ENCODE measurements around the gene TNFSF12.

TNFSF12 gene

DNA sequence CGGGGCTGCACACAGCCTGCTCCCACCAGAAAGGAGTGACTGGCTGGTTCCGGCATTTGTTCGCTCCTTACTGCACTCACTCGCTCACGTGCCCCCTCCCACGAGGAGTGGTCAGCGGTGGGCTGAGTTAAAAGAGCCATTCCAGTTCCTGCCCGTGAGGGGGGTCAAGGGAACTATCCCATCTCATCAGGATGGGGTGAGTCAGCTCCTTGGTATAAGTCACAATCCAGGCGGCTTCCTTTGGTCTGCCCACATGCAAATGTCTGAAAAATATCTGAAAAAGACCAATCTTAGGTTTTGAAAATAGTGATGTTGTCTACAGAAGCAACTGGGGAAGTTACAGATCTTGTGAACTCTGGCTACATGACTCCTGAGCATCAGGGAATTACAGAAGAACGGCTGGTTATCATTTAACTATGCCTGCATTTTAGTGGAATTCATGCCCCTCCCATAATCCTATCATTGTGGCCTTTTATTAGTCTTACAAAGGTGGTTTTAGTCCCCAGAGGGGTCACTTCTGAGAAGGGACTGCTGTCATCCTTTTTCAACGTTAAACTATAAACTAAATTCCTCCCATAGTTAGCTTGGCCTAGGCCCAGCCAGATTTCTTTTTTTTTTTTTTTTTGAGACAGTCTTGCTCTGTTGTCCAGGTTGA lies 9.8 kb upstream of the TNFSF12 start:
- DNase-seq (ENCODE audit: low spot score): no peak
- TF ChIP-seq, protein P1, sequence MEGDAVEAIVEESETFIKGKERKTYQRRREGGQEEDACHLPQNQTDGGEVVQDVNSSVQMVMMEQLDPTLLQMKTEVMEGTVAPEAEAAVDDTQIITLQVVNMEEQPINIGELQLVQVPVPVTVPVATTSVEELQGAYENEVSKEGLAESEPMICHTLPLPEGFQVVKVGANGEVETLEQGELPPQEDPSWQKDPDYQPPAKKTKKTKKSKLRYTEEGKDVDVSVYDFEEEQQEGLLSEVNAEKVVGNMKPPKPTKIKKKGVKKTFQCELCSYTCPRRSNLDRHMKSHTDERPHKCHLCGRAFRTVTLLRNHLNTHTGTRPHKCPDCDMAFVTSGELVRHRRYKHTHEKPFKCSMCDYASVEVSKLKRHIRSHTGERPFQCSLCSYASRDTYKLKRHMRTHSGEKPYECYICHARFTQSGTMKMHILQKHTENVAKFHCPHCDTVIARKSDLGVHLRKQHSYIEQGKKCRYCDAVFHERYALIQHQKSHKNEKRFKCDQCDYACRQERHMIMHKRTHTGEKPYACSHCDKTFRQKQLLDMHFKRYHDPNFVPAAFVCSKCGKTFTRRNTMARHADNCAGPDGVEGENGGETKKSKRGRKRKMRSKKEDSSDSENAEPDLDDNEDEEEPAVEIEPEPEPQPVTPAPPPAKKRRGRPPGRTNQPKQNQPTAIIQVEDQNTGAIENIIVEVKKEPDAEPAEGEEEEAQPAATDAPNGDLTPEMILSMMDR (conservative IDR thresholded peaks at IDR 0.05; ENCODE audit: low read depth): no peak
- ChIA-PET POLR2A (ENCODE audit: low non-redundant PET) (no interaction called here), CTCF (no interaction called here)
- no peak overlapping the region for H3K27ac ChIP-seq

DNA sequence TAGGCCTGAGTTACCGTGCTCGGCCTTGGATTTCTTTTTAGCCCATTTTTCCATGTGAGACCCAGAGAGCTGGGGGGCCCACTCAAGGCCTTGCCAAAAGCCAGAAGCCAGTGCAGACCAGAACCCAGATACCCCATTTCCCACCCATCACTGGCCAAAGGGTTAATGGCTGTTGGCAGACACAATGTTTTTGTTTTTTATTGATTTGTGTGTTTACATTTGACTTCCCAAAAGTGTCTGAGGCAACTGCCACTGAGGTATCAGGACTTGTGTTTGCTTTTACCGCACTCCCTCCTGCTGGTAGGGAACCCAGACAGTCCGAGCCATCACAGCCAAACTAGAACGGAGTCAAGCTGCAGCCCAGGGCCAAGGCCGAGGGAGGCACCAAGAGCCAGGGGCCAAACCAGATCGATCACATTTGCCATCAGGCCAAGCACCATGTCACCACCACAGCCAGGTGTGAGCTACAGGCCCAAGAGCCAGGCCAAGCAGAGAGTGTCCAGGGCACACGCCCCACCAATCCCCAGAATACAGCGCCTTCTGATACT lies 7.7 kb upstream of the TNFSF12 start:
- POLR2A ChIA-PET (ENCODE audit: low non-redundant PET): no interaction called here
- TF ChIP-seq, protein P1 (conservative IDR thresholded peaks at IDR 0.05; ENCODE audit: low read depth): no peak
- H3K27ac ChIP-seq: no peak overlapping the region
- CTCF ChIA-PET: interaction anchor here (0.6 to 0.7 kb wide), 2 partner anchors 9 to 11 kb away, joined by 3 read pairs; no protein-coding TSS in a partner anchor
- no peak for DNase-seq (ENCODE audit: low spot score)

DNA sequence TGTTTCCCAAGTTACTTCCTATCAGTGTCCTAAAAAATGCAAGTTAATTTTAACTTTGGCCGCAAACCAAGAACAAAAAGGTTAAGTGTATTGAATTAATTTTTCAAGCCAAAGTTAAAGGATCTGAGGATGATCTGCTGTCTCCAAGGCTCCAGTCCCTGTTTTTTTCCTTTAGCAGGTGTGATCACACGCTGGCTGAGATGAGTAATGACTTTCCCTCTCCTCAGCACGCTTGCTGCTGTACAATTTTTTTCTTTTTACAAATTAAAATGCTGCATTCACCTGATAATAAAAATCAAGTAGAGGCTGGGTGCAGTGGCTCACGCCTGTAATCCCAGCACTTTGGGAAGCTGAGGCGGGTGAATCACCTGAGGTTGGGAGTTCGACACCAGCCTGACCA lies 3.9 kb upstream of the TNFSF12 start:
- TF ChIP-seq, protein P1 (conservative IDR thresholded peaks at IDR 0.05; ENCODE audit: low read depth): no peak
- no peak for DNase-seq (ENCODE audit: low spot score)
- ChIA-PET CTCF (interaction anchor here (0.7 to 1.6 kb wide), 2 partner anchors 16 to 221 kb away, joined by 3 to 4 read pairs; no protein-coding TSS in a partner anchor), POLR2A (ENCODE audit: low non-redundant PET) (no interaction called here)
- no peak overlapping the region for H3K27ac ChIP-seq

DNA sequence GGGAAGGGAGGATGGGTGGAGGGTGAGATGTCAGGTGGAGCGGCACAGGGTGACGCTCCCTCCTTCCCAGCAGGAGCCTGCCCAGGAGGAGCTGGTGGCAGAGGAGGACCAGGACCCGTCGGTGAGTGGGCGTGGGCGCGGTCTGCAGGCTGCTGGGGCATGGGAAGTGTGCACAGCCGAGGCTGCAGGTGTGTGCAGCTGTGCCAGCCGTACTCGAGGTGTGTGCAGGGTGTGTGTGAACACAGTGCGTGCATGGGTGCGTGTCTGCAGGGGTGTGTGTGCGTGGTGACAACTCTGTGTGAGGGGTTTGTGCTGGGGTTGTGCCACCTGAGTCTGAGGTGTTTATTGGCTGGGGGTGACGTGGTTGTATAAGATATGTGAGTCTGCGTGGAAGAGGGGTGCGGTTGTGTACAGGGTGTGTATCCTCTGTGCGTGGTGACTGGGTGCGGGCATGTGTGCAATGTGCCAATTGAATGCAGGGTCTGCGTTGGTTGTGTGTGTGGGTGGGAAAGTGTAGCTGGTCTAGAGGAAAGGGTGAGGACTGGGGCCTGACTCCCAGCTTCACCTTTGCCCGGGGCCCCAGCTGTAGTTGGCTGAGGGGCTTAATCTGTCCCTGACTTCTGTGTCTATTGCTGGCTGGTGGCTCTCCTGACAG lies 670 bp downstream of the TNFSF12 start:
- ChIA-PET POLR2A (ENCODE audit: low non-redundant PET) (no interaction called here), CTCF (interaction anchor here (0.7 to 0.8 kb wide), 2 partner anchors 8 to 11 kb away, joined by 3 read pairs; no protein-coding TSS in a partner anchor)
- peak overlapping the region; percentile 53 for H3K27ac ChIP-seq
- DNase-seq (ENCODE audit: low spot score): no peak
- TF ChIP-seq, protein P1 (conservative IDR thresholded peaks at IDR 0.05; ENCODE audit: low read depth): no peak

DNA sequence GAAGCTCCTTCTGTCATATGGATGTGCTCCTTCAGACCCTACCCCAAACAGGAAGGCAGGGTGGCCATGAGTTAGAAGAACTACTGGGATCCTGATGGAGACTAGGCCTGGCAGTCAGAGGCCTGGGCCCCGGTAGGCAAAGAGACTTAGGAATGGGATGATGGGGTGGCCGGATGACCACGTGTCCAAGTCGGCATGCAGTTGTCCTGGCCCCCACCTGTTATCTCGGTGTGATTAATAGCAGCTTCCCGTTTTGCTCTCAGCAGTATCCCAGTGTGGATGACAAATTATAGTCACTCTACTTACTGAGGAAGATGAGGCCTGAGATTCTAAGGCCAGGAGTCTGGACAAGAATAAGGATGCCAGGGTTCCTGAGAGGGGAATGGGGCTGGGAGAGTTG lies 1.5 kb downstream of the TNFSF12 start:
- TF ChIP-seq, protein P1 (conservative IDR thresholded peaks at IDR 0.05; ENCODE audit: low read depth): no peak
- POLR2A ChIA-PET (ENCODE audit: low non-redundant PET): no interaction called here
- CTCF ChIA-PET: no interaction called here
- DNase-seq (ENCODE audit: low spot score): no peak
- H3K27ac ChIP-seq: peak overlapping the region; percentile 53

DNA sequence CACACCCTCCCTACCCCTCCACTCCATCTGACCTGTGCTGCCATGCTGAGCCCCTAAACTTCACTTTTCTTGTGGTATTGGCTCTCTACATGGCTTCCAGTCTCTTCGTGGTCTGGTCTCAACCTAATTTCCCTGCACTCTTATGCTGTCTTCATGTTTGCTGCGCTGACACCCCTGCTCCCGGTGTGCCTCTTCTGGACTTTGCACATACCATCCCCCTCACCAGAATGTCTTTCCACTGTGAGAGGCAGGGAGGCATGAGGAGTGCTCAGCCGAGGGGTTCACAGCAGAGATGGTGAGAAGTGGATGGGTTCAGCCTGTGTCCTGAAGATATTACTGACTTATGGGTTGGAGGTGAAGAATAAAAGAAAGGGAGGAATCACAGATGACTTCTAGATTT lies 2.5 kb downstream of the TNFSF12 start:
- no peak for DNase-seq (ENCODE audit: low spot score)
- CTCF ChIA-PET: no interaction called here
- peak overlapping the region; percentile 53; the same call in 1 of the 2 replicates for H3K27ac ChIP-seq
- TF ChIP-seq, protein P1 (conservative IDR thresholded peaks at IDR 0.05; ENCODE audit: low read depth): no peak
- POLR2A ChIA-PET (ENCODE audit: low non-redundant PET): no interaction called here

Measured in RWPE1 (cell line).